ENCODE measurements around the gene RAB4A. TPM values are rescaled to one million over a fixed set of nuclear protein-coding genes. Genes with fewer than 3 reads are reported as not detected.
"Not testable (repeated sequence)": the region's sequence is repeated elsewhere in the genome, so short reads cannot be mapped to it uniquely, and the experiment has no call there.

RAB4A gene
- total RNA-seq, 1 donor: 20.9 TPM

- H3K4me3 ChIP-seq (ENCODE audit: low read length): no peak overlapping the region
- H3K9me3 ChIP-seq (ENCODE audit: low read depth, low read length): no peaks in the 10 kb centered on the region
- H3K27me3 ChIP-seq (ENCODE audit: insufficient read depth, low read length): no peaks in the 10 kb centered on the region
- H3K4me1 ChIP-seq (ENCODE audit: insufficient read depth, low read length): no peaks in the 10 kb centered on the region
Observed at GRCh38 chr1:229319487-229319886, 48.6 kb downstream of the RAB4A start.

- no peaks in the 10 kb centered on the region for H3K9me3 ChIP-seq (ENCODE audit: low read depth, low read length)
Observed at GRCh38 chr1:229323201-229323600, 52.3 kb downstream of the RAB4A start.

DNA sequence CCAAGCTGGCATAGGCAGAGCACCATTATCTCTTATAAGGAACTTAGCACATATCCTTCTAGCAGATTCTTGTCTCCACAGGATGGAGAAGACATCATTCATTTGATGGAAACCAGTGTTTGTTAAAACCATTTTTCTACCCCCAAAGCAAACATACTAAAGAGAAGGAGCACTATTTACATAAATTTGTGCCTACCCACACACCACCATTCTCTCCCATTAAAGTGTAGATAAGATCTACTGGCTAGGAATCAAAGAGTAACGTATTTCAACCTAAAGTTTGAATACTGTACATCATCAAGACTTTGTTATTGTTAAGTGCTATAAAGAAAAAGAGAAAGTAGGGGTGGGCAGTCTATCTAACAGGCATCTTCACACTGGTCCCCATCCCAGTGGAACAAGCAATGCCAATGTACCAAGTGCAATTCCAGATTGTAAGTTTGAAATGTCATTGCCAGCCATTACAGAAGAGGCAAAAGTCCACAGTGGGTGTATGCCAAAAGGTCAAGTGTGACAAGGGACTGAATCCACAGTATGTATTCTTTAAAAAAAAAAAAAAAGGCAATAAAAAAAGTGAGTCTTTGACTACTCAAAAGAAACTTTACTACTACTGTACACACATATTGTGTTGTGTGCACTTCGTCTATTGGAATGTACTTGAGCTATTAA is 53.1 kb downstream of the RAB4A start:
- Histone ChIP-seq H3K9me3 (ENCODE audit: low read depth, low read length) (no peaks in the 10 kb centered on the region), H3K27me3 (ENCODE audit: insufficient read depth, low read length) (no peaks in the 10 kb centered on the region), H3K4me3 (ENCODE audit: low read length) (no peak overlapping the region), H3K4me1 (ENCODE audit: insufficient read depth, low read length) (peaks cover 5% of the 10 kb centered on the region)

More at GRCh38 chr1:229323201-229323600, 52.3 kb downstream of the RAB4A start:
- H3K4me3 ChIP-seq (ENCODE audit: low read length): no peak overlapping the region
- no peaks in the 10 kb centered on the region for H3K27me3 ChIP-seq (ENCODE audit: insufficient read depth, low read length)
- H3K4me1 ChIP-seq (ENCODE audit: insufficient read depth, low read length): peaks cover 5% of the 10 kb centered on the region

- Histone ChIP-seq H3K9me3 (ENCODE audit: low read depth, low read length) (no peaks in the 10 kb centered on the region), H3K27me3 (ENCODE audit: insufficient read depth, low read length) (no peaks in the 10 kb centered on the region), H3K4me1 (ENCODE audit: insufficient read depth, low read length) (peaks cover 5% of the 10 kb centered on the region), H3K4me3 (ENCODE audit: low read length) (no peak overlapping the region)
Observed at GRCh38 chr1:229325401-229325800, 54.5 kb downstream of the RAB4A start.

DNA sequence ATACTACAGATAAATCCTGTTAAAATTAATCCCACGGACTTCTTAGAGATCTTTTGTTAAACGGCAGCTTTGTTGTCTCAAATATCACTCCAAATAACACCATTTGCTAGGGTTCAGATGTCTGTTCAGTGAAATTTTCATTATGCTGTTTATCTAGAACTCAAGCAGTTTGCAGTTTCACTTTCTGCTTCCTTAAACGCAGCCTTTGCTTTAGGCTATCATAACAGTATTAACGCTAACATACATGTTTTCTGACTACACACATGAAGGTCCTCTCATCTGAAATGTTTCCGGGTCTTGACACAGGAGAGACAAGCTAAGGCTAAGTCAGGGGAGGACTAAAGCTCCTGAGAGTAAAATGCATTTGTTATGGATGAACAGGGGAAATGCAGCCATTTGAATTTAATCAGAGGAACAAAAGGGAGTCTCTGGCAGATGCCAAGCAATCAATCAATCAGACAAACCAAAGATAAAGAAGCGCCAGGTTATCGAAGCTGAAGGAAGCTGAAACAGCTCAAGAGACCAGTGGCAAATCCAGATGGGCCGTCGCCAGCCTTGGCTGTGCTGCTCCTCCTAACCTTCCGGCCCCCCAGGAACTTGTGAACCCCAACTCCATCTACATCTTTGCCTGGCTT is 55.1 kb downstream of the RAB4A start:
- Histone ChIP-seq H3K4me1 (ENCODE audit: insufficient read depth, low read length) (peaks cover 5% of the 10 kb centered on the region), H3K4me3 (ENCODE audit: low read length) (no peak overlapping the region), H3K9me3 (ENCODE audit: low read depth, low read length) (no peaks in the 10 kb centered on the region), H3K27me3 (ENCODE audit: insufficient read depth, low read length) (no peaks in the 10 kb centered on the region)

DNA sequence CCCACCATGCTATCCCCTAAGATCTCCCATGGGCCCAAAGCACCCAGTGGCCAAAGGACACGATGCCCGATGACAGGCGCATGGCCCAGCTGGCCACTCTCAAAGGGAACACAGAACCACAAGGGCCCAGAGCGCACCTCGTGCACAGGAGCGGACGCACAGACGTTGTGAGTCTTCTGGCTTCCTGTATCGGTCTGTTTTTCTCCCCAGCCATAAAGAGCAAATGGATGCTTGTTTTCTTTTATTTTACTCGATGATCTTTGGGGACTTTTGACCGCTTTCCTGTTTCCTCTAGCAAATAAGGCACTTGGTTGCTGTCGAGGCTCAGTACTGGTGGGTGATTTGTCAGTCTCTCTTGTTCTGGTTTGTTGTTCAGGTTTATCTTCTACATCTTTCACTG is 55.7 kb downstream of the RAB4A start:
- Histone ChIP-seq H3K4me3 (ENCODE audit: low read length) (no peak overlapping the region), H3K27me3 (ENCODE audit: insufficient read depth, low read length) (no peaks in the 10 kb centered on the region), H3K4me1 (ENCODE audit: insufficient read depth, low read length) (peaks cover 5% of the 10 kb centered on the region), H3K9me3 (ENCODE audit: low read depth, low read length) (no peaks in the 10 kb centered on the region)

- not testable (repeated sequence) for H3K27me3 ChIP-seq (ENCODE audit: insufficient read depth, low read length); H3K9me3 ChIP-seq (ENCODE audit: low read depth, low read length); H3K4me3 ChIP-seq (ENCODE audit: low read length); H3K4me1 ChIP-seq (ENCODE audit: insufficient read depth, low read length)
Observed at GRCh38 chr1:229327765-229328164, 56.9 kb downstream of the RAB4A start.

DNA sequence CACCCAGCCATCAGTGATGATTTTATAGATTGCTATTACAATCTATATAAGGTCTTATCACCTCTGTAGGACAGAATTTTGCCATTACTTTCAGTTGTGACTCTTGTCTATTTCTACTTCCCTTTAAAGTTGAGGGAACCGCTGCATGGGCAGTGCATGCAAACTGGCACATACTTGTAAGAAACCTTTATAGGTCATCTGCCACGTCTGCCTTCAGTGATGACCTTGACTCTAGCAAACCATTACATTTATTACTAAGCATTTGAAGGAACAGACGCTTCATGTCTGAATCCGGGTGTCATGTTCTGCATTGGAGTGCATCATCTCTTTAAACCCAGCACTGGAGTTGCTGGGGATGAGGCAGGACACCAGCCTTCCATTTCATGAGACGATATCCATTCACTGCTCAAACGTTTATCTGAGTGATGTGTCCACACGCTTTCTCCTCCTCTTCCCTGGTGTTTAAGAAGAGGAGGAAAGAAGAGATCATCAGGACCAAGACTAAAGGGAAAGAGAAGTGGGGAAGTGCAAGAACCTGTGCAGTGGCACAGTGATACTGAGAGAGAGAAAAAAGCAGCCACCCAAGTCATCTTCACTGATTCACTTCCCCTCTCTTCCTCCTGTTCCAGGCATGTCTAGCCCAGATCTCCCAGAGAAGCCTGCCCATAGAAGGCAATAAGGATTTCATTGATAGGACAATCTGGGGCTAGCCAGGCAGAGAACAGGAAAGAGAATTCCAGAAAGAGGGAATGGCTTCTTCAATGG is 57.9 kb downstream of the RAB4A start:
- Histone ChIP-seq H3K4me3 (ENCODE audit: low read length) (no peak overlapping the region), H3K9me3 (ENCODE audit: low read depth, low read length) (no peaks in the 10 kb centered on the region), H3K27me3 (ENCODE audit: insufficient read depth, low read length) (no peaks in the 10 kb centered on the region), H3K4me1 (ENCODE audit: insufficient read depth, low read length) (peaks cover 5% of the 10 kb centered on the region)

- Histone ChIP-seq H3K9me3 (ENCODE audit: low read depth, low read length) (peaks cover 9% of the 10 kb centered on the region), H3K4me3 (ENCODE audit: low read length) (no peak overlapping the region), H3K4me1 (ENCODE audit: insufficient read depth, low read length) (peaks cover 14% of the 10 kb centered on the region), H3K27me3 (ENCODE audit: insufficient read depth, low read length) (no peaks in the 10 kb centered on the region)
Observed at GRCh38 chr1:229334269-229334668, 63.4 kb downstream of the RAB4A start.

- no peak overlapping the region for H3K4me3 ChIP-seq (ENCODE audit: low read length)
- peaks cover 18% of the 10 kb centered on the region for H3K4me1 ChIP-seq (ENCODE audit: insufficient read depth, low read length)
- no peaks in the 10 kb centered on the region for H3K27me3 ChIP-seq (ENCODE audit: insufficient read depth, low read length)
- H3K9me3 ChIP-seq (ENCODE audit: low read depth, low read length): peaks cover 9% of the 10 kb centered on the region
Observed at GRCh38 chr1:229334716-229335115, 63.8 kb downstream of the RAB4A start.

DNA sequence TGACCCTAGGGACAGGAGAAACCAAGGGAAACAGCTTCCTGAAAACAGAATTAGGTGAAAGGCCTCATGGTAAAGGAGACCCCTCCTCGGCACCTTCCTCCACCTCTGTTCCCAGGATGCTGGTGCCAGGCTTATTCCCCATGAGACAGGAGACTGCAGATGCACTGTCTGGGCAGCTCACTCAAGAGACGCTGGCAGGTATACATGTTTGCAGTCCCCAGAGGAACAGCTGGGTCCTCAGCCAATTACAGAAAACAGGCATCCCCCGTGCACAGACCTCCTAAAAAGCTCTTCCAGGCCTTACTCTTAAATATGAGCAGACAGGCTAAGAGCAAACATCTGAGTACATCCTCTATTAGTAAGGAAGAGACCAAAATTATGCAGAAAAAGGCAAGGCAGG is 65.4 kb downstream of the RAB4A start:
- no peak overlapping the region for H3K4me3 ChIP-seq (ENCODE audit: low read length)
- H3K27me3 ChIP-seq (ENCODE audit: insufficient read depth, low read length): no peaks in the 10 kb centered on the region

GRCh38 chr1:229339086-229339485 is 68.2 kb downstream of the RAB4A start:
- no peaks in the 10 kb centered on the region for H3K27me3 ChIP-seq (ENCODE audit: insufficient read depth, low read length)
- H3K9me3 ChIP-seq (ENCODE audit: low read depth, low read length): peaks cover 7% of the 10 kb centered on the region
- H3K4me3 ChIP-seq (ENCODE audit: low read length): no peak overlapping the region
- H3K4me1 ChIP-seq (ENCODE audit: insufficient read depth, low read length): peaks cover 49% of the 10 kb centered on the region

More for the DNA sequence above, 65.4 kb downstream of the RAB4A start:
- peaks cover 32% of the 10 kb centered on the region for H3K4me1 ChIP-seq (ENCODE audit: insufficient read depth, low read length)
- peaks cover 9% of the 10 kb centered on the region for H3K9me3 ChIP-seq (ENCODE audit: low read depth, low read length)

DNA sequence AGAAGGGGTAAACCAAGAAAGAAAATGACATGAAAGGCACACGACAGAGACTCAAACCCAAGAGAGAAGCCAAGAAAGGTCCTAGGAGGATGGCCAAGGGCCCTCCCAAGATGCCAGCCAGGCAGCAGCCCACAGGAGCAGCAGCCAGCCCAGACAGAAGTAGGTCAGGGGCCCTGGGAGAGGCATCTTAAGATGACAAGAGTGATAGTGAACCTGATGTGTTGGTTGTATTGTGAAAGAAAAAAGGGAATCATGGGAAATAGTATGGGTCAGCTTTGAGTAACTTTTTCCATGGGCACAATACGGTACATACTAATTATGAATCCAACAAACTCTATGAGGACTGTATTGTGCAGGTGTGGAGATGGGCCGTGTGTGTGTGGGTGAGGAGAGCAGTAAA is 68.6 kb downstream of the RAB4A start:
- no peaks in the 10 kb centered on the region for H3K27me3 ChIP-seq (ENCODE audit: insufficient read depth, low read length)
- H3K4me3 ChIP-seq (ENCODE audit: low read length): no peak overlapping the region
- H3K9me3 ChIP-seq (ENCODE audit: low read depth, low read length): peaks cover 2% of the 10 kb centered on the region
- H3K4me1 ChIP-seq (ENCODE audit: insufficient read depth, low read length): peaks cover 50% of the 10 kb centered on the region

GRCh38 chr1:229340496-229340895 is 69.6 kb downstream of the RAB4A start:
- Histone ChIP-seq H3K4me1 (ENCODE audit: insufficient read depth, low read length) (peaks cover 50% of the 10 kb centered on the region), H3K4me3 (ENCODE audit: low read length) (no peak overlapping the region), H3K27me3 (ENCODE audit: insufficient read depth, low read length) (no peaks in the 10 kb centered on the region), H3K9me3 (ENCODE audit: low read depth, low read length) (no peaks in the 10 kb centered on the region)

Data from mononuclear cell (primary cell).